GM18951 (cell line): ENCODE measurements around the gene CBX7.

ENCODE experiments used
- POLR2A ChIP-seq: IDR thresholded peaks from 4 replicates; pipeline ENCODE4 v1.6.1; 2011; ENCODE audit warnings: mild to moderate bottlenecking; ENCODE audit not compliant: insufficient read length, insufficient read depth; ENCODE audit errors: extremely low read depth
- in situ Hi-C: fragments of 300-500 bp; cut with MboI; formaldehyde crosslinking; loops from one replicate; pipeline ENCODE4 v1.12.0; 2022; ENCODE audit warnings: low sequenced_read_pairs, mixed read lengths, inconsistent platforms; ENCODE audit not compliant: unreplicated experiment

Gene CBX7

DNA sequence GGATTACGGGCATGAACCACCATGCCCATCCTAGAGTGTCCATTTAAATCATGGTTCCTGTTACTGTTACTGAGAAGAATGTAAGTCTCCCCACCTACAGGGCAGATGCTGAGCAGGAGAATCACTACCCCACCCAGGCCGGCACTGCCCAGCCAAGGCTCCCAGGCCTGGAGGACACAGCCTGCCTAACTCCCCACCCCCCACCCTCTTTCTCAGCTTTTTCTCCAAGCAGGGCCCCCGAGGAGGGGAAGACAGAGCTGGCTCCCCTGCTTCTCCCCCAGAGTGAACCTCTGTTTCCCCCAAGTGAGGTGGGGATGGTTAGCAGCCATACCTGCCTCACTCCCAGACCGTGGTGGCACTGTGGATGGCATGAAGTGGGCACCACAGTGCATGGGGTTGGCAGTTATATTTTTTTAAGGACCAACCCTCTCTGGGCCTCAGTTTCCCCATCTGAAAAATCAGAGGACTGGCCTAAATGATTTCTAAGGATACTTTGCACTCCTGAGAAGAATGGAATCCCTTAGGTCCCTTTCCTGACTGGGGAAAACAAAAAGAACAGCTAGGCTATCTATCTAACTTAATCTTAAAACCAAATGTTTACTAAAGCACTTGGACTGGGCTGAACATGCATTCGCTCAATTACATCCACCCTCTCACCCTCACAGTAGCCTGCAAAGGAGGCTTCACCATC lies 5.0 kb downstream of the CBX7 start:
- in situ Hi-C loops = no loop called here

DNA sequence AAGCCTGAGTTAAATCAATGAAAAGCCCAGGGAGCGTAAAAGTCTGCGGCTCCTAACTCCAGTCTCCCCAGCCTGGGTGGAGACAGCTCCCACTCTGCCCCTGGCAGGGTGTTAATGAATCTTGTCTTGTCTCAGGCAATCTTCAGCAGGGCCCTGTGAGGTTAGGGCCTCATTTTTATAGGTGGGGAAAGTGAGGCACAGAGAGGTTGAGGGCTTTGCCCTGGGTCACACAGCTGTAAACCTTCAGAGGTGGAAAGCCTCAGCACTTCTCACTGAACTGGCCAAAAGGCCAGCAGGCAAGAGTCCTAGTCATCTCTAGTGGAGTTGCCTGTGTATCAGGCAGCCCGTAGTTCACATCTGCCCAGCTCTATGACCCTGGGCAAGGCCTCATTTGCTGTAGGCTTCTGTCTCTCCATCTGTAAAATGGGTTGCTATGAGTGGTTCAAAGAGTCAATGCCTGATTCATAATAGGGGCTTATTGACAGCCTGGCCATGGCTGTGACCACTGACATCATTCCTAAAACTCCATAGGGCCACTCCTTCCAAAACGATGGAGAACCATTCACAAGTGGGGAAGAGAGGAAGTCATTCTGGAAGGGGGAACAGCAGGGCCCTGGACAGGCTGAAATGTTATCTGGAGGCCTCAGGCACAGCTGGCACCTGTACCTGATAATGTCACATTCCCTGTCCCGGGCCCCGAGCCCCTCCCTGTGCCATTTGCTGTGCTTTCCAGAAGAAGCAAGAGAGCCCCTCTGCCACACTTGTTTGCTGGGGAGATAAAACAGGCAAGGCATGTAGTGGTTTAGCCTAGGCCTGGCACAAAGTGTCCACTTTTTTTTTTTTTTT lies 6.0 kb downstream of the CBX7 start:
- TF ChIP-seq POLR2A = no peak
- in situ Hi-C loops = no loop called here

More for the DNA sequence above, 5.0 kb downstream of the CBX7 start:
- TF ChIP-seq POLR2A = no peak

DNA sequence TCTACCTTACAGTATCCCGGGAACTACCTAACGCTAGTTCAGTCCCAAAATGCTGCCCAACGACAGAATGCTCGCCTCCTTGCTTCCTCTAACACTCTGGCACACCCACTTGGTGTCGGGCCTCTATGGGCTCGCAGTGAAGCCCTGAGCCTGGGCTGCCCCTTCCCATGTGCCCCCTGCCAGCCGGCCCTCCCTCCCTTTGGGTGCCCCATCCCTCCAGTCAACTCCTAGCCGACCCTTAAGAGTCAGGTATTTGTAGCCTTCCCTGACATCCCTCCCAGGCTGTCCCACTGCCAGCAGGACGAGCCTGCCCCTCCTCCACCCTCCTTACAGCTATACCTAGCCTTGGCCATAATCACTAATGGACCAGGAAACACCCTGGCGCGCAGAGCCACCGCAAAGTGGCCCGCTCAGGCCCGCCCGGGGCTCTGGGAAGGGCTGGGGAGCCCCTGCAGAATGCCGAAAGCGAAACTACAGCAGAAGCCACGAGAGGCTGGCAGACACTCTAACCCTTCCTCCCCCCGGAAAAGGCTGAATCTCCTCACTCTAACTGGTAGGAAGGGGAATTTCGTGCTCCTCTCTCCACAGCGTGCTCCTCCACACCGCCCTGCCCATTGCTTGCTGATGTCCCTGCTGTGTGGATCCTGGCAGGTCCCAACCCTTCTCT lies 8.2 kb downstream of the CBX7 start:
- in situ Hi-C loops = no loop called here
- peak; percentile 60 for TF ChIP-seq POLR2A

- in situ Hi-C loops = no loop called here
- TF ChIP-seq POLR2A = no peak
These were observed 10.3 kb downstream of the CBX7 start for GRCh38 chr22:39142088-39142680.

- in situ Hi-C loops = no loop called here
- no peak for TF ChIP-seq POLR2A
These were observed 12.5 kb downstream of the CBX7 start for GRCh38 chr22:39139933-39140332.

DNA sequence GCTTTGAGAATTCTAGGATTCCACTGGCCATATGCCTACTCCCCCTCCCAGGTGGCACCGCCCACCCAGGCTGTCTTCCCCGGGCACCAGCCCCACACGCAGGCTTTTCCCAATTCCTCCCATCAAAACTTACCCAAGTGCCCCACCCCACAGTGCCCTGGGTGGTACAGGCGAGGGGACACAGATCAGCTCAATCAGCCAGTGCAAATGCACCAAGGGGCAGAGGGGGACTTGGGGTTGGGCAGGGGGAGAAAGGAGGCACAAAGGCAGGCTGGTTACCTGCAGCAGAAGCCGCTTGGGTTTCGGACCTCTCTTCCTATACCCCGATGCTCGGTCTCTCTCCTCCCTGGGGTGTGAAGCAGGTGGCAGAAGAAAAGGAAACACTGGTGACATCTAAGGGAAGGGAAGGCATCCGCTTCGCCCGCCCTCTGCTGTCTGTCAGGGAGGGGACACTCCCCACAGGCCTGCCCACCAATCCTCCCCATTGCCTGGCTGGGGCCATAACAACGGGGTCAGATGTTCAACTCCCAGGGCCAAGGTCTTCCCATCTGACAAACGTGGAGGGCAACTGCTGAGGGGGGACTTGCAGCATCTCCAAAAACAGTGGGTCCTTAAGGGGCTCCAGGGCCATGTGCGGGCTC lies 14.0 kb downstream of the CBX7 start:
- in situ Hi-C loops = no loop called here
- no peak for TF ChIP-seq POLR2A

GRCh38 chr22:39136317-39136716 lies 16.2 kb downstream of the CBX7 start:
- in situ Hi-C loops = no loop called here
- TF ChIP-seq POLR2A = no peak

- no peak for TF ChIP-seq POLR2A
- in situ Hi-C loops = no loop called here
These were observed 17.2 kb downstream of the CBX7 start for GRCh38 chr22:39135092-39135896.

DNA sequence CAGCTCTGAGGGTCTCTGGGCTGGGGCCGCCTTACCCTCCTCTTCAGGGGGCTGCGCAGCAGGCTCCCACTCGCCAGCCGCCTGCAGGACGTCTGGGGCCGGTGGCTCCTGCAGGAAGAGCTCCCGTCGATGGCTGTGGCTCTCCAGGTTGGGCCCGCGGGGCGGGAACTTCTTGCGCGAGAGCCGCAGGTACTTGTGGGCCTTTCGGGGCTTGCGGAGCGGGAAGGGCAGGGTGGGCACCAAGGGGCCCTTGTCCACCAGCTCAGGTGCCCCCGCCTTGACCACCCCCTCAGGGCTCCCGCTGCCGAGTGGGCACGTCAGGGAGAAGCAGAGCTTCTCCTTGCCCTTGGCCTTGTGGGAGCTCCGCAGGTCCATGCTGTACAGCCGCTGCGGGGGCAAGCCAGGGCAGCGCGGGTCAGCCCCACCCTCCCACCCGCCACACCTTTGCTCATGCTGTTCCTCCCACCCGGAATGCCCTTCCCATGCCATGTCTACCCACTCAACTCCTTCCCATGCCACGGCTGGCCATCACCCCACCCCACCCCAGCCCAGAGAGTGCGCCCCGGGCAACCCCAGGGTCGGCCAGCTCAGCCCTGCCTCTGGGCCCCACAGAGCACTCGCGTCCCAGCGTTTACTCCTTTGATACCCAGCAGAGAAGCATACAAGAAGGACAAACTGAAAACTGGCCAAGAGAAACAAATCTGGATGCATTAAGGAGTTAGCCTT lies 18.0 kb downstream of the CBX7 start:
- in situ Hi-C loops = no loop called here
- no peak for TF ChIP-seq POLR2A

- no peak for TF ChIP-seq POLR2A
- in situ Hi-C loops = no loop called here
These were observed 18.6 kb downstream of the CBX7 start for GRCh38 chr22:39133871-39134270.

GRCh38 chr22:39132871-39133524 lies 19.5 kb downstream of the CBX7 start:
- TF ChIP-seq POLR2A = no peak
- in situ Hi-C loops = no loop called here
